Measurements from ENCODE around the gene SLC26A11. TPM values are rescaled to one million over a fixed set of nuclear protein-coding genes. Genes with fewer than 3 reads are reported as not detected.

Gene SLC26A11
- total RNA-seq, 1 experiment from 2014 or later, result 26.5 TPM

DNA sequence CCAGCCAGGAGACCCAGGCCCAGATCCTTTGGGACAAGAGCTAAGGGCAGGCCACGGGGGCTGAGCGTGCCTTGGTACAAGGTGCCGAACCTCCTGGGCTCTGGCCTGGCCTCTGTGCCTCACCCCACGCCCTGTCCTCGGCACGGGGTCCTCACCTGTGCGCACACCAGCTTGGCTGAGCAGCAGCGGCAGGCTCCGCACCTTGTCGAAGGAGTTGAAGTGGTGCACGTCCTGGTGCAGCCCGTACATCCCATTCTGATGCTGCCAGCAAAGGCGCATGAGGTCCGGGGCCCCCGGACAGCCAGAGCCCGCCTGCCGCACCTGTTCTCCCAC is 5.4 kb upstream of the SLC26A11 start:
- no peak overlapping the region for H4K8ac ChIP-seq (replicated peaks; ENCODE audit: insufficient read length, low read depth, low read length)
- Mint-ChIP-seq H3K36me3 (ENCODE audit: insufficient read depth in 1 of 3, low read depth in 3 of 3) (peaks cover 13 to 36% (median 34%) of the 10 kb centered on the region in 3 experiments; a peak in 6 of 7 replicates), H3K4me3 (no peak overlapping the region), H3K9me3 (no peaks in the 10 kb centered on the region), H3K4me1 (peaks cover 4 to 6% of the 10 kb centered on the region in 2 experiments), H3K27me3 (ENCODE audit: low read depth) (no peaks in the 10 kb centered on the region), H3K27ac (no peak overlapping the region)
- H3K4me1 ChIP-seq (ENCODE audit: insufficient read depth, low read length), result no peaks in the 10 kb centered on the region
- H3K23ac ChIP-seq (ENCODE audit: insufficient read length, low read depth, low read length), result no peak overlapping the region
- H3K9ac ChIP-seq (ENCODE audit: extremely low read depth, insufficient read length, low read length), result no peak overlapping the region
- no peak overlapping the region for H2BK5ac ChIP-seq (ENCODE audit: insufficient read length, low read length)
- no peak overlapping the region for H2BK15ac ChIP-seq (ENCODE audit: low read depth, low read length)
- H3K14ac ChIP-seq (ENCODE audit: insufficient read depth, low read length), result no peak overlapping the region
- H3K18ac ChIP-seq (ENCODE audit: insufficient read length, low read depth, low read length), result no peak overlapping the region
- H3K23me2 ChIP-seq (ENCODE audit: insufficient read length, low read depth, low read length, poor library complexity, severe bottlenecking), result peaks cover 5% of the 10 kb centered on the region
- H3K27ac ChIP-seq (ENCODE audit: insufficient read length, low read depth, low read length), result no peak overlapping the region
- no peak overlapping the region for H4K91ac ChIP-seq (ENCODE audit: insufficient read length, low read depth, low read length)
- H3K9me3 ChIP-seq (ENCODE audit: control insufficient read depth, low read depth, low read length), result no peaks in the 10 kb centered on the region
- H4K20me1 ChIP-seq (ENCODE audit: control insufficient read depth, insufficient read depth, insufficient read length), result no peaks in the 10 kb centered on the region
- no peak for DNase-seq
- no peak overlapping the region for H3K4me2 ChIP-seq (ENCODE audit: insufficient read depth, insufficient read length, low read length)
- no peak overlapping the region for H2BK12ac ChIP-seq (ENCODE audit: insufficient read length, low read depth, low read length)
- H4K5ac ChIP-seq (ENCODE audit: insufficient read length, low read depth, low read length), result no peak overlapping the region
- no peak overlapping the region for H2AK5ac ChIP-seq (ENCODE audit: insufficient read length, low read length)
- no peaks in the 10 kb centered on the region for H3K79me1 ChIP-seq (ENCODE audit: insufficient read depth, low read depth, low read length, poor library complexity, severe bottlenecking)
- TF ChIP-seq, protein P1, sequence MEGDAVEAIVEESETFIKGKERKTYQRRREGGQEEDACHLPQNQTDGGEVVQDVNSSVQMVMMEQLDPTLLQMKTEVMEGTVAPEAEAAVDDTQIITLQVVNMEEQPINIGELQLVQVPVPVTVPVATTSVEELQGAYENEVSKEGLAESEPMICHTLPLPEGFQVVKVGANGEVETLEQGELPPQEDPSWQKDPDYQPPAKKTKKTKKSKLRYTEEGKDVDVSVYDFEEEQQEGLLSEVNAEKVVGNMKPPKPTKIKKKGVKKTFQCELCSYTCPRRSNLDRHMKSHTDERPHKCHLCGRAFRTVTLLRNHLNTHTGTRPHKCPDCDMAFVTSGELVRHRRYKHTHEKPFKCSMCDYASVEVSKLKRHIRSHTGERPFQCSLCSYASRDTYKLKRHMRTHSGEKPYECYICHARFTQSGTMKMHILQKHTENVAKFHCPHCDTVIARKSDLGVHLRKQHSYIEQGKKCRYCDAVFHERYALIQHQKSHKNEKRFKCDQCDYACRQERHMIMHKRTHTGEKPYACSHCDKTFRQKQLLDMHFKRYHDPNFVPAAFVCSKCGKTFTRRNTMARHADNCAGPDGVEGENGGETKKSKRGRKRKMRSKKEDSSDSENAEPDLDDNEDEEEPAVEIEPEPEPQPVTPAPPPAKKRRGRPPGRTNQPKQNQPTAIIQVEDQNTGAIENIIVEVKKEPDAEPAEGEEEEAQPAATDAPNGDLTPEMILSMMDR (conservative IDR thresholded peaks at IDR 0.05), result no peak
- no peak overlapping the region for H3T11ph ChIP-seq (ENCODE audit: low read length)
- H3K27me3 ChIP-seq (ENCODE audit: insufficient read depth, low read length), result no peaks in the 10 kb centered on the region
- no peak overlapping the region for H2AFZ ChIP-seq (ENCODE audit: low read length)
- H3K79me2 ChIP-seq (ENCODE audit: insufficient read depth, low read length), result no peaks in the 10 kb centered on the region
- no peak overlapping the region for H2BK120ac ChIP-seq (ENCODE audit: low read depth, low read length, poor library complexity, severe bottlenecking)
- H2BK20ac ChIP-seq (ENCODE audit: low read depth, low read length, poor library complexity, severe bottlenecking), result no peak overlapping the region
- H3K56ac ChIP-seq (ENCODE audit: insufficient read length, low read depth, low read length), result no peak overlapping the region
- H3K4ac ChIP-seq (ENCODE audit: low read depth, low read length), result no peak overlapping the region
- WGBS (ENCODE audit: extremely low coverage, insufficient read length, low lambda C conversion rate), result no CpG with 5 or more reads among the region's 17 CpGs
